HG03135 (cell line): ENCODE measurements around the gene JMJD8.

ENCODE experiments used
- ATAC-seq: cut with Tn5 transposase; IDR thresholded peaks from one replicate; pipeline ENCODE4 v1.9.1; 2021; ENCODE audit warnings: mild to moderate bottlenecking, moderate library complexity; ENCODE audit not compliant: unreplicated experiment

Gene JMJD8

GRCh38 chr16:666572-666971 lies 17.6 kb downstream of the JMJD8 start:
- ATAC-seq: no peak

DNA sequence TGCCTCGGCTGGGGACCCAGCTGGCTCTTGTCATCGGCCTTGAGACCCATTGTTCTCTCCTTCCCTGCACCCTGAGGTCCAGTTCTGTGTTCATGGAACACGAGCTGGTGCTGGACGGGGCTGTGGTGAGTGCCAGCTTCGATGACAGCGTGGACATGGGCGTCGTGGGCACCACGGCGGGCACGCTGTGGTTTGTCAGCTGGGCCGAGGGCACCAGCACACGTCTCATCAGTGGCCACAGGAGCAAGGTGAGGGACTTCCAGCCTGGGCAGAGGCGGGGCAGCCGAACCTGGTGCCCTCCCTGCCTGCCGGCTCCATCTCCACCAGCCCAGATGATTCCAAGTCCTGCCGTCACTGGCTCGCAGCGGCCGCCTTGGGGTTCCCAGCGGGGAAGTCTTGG lies 21.5 kb downstream of the JMJD8 start:
- ATAC-seq: no peak

DNA sequence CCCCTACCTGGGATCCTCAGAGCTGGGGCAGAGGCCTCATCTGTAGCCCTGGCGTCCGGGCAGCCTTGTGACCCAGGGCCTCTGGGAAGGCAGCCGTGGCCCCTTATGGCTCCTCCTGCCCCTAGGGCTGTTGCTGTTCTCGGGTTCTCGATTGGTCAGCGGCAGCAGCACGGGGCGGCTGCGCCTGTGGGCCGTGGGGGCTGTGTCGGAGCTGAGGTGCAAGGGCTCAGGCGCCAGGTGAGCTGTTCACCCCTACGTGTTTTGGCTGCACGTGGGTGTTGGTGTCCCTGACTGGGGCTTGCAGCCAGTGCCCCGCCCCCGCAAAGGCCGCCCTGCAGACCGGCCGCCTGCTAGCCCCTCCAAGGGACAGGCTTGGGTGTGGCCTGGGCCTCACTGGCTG lies 22.0 kb downstream of the JMJD8 start:
- no peak for ATAC-seq

DNA sequence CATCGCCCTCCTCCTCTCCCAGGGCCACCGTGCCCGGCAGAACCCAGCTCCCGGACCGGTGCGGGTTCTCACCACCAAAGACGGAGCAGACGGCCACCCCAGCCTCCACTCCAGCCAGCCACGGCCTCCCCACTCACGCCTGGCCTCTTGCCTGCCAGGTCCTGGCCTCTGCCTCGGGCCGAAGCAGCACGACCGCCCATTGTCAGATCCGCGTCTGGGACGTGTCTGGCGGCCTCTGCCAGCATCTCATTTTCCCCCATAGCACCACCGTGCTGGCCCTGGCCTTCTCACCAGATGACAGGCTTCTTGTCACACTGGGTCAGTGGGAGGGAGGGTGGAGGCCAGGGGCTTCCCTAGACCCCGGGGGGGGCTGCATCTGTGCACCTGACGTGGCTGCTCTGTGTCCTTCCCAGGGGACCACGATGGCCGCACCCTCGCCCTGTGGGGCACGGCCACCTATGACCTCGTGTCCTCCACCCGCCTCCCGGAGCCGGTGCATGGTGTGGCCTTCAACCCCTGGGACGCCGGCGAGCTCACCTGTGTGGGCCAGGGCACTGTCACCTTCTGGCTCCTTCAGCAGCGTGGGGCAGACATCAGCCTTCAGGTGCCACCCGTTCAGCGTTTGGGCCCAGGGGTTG lies 22.8 kb downstream of the JMJD8 start:
- ATAC-seq: no peak

DNA sequence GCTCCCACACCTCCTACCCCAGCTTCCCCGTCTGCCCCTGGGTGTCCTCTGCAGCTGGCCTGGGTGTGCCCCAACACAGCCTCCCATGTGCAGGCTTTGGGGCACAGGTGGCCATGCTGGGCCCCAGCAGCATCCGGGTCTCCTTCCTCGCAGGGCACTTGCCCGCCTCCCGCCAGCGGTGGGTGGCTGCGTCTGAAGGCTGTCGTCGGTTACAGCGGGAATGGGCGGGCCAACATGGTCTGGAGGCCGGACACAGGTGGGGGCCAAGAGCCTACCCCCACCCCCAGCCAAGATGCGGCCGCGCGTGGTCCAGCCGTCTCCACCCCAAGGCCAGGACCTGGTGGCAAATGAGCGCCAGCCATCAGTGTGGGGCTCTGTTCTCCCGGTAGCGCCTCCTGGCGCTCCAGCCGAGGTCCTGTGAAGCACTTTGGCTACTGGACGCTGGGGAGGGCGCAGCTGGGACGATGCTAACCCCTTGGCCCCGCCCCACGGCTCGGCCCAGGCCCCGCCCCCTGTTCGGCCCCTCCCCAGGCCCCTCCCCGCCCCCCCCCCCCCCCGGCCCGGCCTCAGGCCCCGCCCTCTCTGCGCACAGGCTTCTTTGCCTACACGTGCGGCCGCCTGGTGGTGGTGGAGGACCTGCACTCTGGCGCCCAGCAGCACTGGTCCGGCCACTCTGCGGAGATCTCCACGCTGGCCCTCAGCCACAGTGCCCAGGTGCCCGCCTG lies 23.5 kb downstream of the JMJD8 start:
- ATAC-seq: no peak

DNA sequence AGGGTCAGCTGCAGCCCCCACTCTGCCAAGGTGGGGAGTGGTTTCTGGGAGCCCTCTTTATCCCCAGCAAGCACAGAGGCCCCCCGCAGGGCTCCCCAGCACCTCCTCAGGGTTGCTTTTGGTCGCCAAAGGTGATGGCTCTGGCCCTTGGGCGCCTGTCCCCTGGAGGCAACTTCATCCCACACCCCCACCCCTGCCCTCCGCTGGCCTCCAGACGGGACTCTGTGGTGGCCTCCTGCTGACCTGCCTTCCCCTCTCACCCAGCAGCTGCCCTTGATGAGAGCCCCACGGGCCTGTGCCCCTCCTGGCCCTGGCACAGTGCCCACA lies 24.0 kb downstream of the JMJD8 start:
- no peak for ATAC-seq

DNA sequence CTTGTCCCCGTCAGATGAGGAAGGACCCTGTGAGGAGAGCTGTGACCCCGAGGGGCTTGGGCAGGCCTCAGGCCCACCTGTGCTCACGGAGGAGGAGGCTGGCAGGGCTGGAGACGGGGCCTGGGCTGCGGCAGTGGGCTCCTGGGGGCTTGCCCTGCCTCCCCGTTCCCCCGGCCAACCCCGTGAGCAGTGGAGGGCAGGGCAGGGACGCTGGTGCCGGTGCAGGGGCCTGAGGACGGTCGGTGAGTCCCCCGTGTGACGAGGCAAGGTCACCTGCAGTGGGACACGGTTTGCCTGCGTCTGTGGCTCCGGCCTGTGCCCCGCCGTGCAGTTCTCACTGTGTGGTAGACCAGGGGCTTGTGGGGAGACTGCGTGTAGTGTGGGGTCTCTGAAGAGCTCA lies 24.5 kb downstream of the JMJD8 start:
- no peak for ATAC-seq

DNA sequence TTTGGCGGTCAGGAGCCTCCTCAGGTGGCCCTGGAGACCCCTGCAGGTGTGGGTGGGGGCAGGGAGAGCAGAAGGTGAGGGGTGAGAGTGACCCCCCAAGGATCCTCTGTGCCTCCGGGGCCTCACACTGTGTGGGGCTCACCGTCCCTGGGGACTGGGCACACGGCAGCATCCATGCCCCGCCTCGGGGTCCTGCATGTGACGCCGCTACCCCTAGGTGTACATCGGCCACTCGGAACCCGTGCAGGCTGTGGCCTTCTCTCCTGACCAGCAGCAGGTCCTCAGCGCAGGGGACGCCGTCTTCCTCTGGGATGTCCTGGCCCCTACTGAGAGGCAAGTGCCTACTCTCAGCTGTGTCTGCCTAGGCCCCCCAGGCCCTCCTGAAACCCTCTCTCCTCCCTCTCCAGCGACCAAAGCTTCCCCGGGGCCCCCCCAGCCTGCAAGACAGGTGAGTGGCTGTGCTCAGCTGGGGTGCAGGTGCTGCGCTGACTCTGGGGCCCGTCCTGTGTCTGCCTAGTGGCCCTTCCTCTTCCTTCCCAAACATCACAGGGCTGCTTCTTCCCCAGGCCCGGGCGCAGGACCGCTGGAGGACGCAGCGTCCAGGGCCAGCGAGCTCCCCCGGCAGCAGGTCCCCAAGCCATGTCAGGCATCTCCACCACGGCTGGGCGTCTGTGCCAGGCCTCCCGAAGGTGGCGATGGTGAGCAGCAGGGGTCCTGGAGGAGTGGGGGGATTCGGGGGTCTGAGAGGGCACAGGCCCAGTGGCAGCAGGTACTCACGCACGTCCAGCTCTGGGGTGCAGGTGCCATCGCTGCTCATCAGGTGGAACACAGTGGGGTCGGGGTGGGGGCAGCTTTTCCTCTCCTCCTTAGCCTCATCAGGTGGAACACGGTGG lies 25.2 kb downstream of the JMJD8 start:
- ATAC-seq: no peak

GRCh38 chr16:657487-657886 lies 26.6 kb downstream of the JMJD8 start:
- no peak for ATAC-seq

DNA sequence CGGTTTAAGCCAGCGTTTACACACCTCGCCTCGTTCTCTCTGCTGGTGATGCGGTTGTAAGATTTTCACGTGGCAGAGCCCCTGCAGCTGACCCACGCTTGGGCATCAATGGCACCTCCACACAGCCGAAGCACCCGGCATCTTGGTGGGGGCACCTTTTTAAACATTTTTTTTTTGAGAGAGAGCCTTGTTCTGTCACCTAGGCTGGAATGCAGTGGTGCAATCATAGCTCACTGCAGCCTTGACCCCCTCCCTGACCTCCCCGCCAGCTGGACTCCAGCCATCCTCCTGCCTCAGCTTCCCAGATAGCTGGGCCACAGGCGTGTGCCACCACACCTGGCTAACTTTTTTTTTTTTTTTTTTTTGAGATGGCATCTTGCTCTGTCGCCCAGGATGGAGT lies 30.1 kb downstream of the JMJD8 start:
- no peak for ATAC-seq

GRCh38 chr16:652454-653305 lies 31.5 kb downstream of the JMJD8 start:
- ATAC-seq: no peak

- ATAC-seq: no peak
Observed at GRCh38 chr16:651844-652243, 32.3 kb downstream of the JMJD8 start.

DNA sequence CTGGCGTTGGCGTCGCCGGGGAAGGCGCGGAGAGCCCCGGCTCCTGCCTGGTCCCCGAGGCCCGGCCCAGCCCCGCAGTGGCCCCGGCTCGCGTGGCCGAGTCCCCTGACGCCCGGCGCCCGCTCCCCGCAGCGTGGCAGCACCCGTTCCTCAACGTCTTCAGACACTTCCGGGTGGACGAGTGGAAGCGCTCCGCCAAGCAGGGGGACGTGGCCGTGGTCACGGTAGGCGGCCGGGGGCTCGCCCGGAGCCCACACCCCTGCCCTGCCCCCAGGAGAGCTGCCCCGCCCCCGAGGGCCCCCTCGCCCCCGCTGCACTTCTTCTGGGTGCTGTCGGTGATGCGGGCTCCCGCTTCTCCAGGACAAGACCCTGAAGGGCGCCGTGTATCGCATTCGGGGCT lies 34.5 kb downstream of the JMJD8 start:
- ATAC-seq: no peak

GRCh38 chr16:648781-649589 lies 35.1 kb downstream of the JMJD8 start, which contains the start of gene WDR90:
WDR90 (plus strand) TSS chr16:649365; CDS start chr16:649417, 52 bp downstream.
- peak; percentile 68 for ATAC-seq

DNA sequence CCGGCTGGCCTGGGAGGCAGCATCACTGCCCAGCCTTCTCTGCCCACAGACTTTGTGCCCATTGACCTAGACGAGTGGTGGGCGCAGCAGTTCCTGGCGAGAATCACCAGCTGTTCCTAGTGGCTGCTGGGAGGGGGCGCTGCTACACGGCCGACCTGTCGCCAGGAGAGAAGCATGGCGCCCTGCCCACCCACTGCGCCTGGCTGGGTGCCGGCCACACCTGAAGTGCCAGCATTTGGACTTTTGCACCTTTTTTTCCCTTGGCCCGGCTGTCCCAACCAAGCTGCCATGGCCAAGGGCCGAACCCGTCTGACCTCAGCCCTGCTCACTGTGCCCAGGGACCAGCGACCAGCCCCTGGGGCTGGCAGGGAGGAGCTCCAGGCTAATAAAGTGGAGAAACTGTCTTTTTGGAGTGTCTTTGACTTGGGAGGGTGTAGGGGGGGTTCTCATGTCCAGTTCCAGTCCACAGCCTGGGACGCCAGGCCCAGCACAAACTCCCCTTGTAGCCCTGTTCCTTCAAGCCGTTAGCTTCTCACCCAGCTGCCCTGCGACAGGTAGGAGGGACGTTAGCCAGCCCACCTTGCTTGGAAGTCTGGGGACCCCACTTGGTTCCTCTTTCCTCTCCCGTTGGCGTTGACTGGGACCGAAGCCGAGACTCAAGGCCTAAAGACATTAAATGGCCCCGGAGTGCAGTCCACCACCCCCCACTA lies 35.9 kb downstream of the JMJD8 start:
- no peak for ATAC-seq

GRCh38 chr16:647173-647902 lies 36.8 kb downstream of the JMJD8 start:
- no peak for ATAC-seq

DNA sequence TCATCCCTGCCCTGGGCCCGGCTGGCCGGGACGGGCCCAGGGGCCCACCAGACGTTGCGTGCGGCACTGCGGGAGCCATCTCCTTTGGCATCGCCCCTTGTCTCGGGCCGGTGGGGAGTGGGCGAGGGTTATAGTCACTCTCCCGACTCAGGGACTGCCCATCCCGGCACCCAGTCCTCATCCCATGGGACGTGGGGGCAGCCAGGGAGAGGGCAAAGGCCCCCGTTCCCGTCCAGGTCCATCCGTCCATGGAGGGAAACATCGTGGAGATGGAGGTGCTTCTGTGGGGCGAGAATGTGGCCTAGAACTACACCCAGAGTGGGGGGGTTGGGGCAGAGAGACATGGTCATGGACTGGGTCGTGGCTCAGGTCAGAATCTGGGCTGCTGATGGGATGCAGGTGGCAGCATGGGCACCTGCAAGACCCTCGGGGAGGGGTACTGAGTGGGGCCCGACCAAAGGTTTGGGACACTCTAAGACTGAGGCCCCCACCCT lies 37.4 kb downstream of the JMJD8 start:
- no peak for ATAC-seq

DNA sequence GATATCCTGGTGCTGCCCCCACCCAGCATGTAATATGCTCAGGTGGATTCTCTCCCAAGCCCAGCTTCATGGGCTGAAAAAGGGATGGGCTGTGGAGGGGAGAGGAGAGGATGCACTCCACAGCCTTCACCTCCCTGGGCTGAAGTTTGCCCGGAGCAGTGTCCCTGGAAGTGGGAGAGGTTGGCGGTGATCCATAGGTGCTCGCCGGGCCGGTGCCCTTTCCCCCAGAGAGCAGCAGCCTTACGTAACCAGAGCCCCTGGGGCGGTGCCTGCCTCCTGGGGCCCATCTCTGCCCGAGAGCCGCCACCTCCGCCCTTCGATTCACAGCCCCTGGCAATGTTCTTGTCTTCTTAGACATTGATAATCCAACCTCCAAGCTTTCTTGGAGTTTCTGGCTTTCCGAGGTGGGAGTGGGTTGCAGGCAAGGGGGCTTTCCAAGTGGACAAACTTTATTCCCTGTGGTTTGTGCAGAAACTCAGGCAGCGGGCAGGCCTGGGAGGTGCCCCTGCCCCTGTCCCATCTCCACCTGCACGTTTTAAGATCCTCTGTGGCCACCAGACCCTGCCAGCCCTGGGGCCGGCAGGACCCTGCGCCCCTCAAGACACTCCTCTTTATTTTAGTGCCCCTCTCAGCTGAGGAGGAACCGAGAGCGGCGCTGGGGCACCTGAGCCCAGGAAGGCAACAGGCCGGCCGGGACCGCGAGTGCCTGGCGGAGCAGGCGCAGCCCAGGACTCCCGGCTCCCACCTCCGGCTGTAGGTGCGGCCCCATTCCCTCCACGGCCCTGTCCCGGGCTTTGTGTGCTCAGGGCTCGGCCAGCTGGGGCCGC lies 38.1 kb downstream of the JMJD8 start:
- no peak for ATAC-seq
